ENCODE data around the gene STK10. TPM values are rescaled to one million over a fixed set of nuclear protein-coding genes. Genes with fewer than 3 reads are reported as not detected.
A peak's percentile ranks its signal among the peaks of the same experiment; 100 is the strongest.

The STK10 gene
- total and polyA plus RNA-seq, 12 donors: 5.6 to 22.3 (median 9.9) TPM

DNA sequence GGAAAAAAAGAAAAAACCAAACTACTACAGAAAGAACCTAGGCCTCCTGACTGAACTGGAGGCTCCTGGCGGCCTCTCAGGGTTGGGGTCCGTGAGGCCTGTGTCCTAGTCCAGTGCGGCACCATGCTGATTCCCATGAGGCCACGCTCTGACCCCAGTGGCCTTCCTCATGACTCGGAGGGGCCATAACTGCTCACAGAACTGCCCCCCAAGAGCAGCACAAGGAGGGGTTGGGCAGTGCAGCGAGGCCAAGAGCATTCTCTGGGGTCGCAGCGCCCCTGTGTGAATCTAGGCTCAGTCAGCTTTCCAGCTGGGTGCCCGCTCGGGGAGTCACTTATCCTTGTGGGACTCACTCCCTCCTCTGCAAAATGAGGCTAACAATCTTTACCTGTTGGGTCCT lies 102.3 kb downstream of the STK10 start:
- Histone ChIP-seq H3K4me1 (no peaks in the 10 kb centered on the region), H3K4me3 (no peak overlapping the region), H3K36me3 (peaks cover 0 to 78% (median 6%) of the 10 kb centered on the region in 9 donors), H3K27me3 (no peaks in the 10 kb centered on the region), H3K27ac (no peak overlapping the region), H3K9me3 (no peaks in the 10 kb centered on the region)
- TF ChIP-seq, protein P1, sequence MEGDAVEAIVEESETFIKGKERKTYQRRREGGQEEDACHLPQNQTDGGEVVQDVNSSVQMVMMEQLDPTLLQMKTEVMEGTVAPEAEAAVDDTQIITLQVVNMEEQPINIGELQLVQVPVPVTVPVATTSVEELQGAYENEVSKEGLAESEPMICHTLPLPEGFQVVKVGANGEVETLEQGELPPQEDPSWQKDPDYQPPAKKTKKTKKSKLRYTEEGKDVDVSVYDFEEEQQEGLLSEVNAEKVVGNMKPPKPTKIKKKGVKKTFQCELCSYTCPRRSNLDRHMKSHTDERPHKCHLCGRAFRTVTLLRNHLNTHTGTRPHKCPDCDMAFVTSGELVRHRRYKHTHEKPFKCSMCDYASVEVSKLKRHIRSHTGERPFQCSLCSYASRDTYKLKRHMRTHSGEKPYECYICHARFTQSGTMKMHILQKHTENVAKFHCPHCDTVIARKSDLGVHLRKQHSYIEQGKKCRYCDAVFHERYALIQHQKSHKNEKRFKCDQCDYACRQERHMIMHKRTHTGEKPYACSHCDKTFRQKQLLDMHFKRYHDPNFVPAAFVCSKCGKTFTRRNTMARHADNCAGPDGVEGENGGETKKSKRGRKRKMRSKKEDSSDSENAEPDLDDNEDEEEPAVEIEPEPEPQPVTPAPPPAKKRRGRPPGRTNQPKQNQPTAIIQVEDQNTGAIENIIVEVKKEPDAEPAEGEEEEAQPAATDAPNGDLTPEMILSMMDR (IDR thresholded peaks at IDR 0.05): no peak
- no peak for ATAC-seq
- WGBS, 2 donors: 94 to 95% methylated on average over 10 of the region's 10 CpGs
- intact Hi-C loops (cut with DNase I): no loop called here
- DNase-seq: no peak

DNA sequence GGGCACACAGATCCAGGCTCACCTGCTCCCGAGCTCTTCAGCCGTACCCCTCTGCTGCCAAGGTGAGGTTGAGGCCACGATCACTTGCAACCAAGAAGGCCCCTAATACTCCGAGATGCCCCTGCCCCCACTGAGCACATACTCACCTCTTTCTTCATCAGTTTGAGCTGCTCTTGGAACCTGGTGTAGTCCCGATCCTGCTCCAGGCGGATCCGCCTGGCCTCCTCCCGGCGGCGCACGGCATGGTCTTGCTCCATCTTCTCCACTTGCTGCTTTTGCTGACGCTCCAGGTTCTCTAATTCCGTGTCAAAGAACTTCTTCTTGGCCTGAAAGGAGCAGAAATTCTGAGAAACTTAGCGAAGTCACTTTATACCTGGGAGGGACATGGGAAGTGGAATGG lies 105.8 kb downstream of the STK10 start:
- TF ChIP-seq, protein P1 (IDR thresholded peaks at IDR 0.05): no peak
- peaks cover 0 to 80% (median 11%) of the 10 kb centered on the region in 9 donors for H3K36me3 ChIP-seq
- no peak for ATAC-seq

GRCh38 chr5:172079876-172080275 lies 108.1 kb downstream of the STK10 start:
- Histone ChIP-seq H3K27me3 (no peaks in the 10 kb centered on the region), H3K4me3 (no peak overlapping the region), H3K4me1 (peaks cover 0 to 34% (median 7%) of the 10 kb centered on the region in 9 donors), H3K9me3 (no peaks in the 10 kb centered on the region), H3K27ac (peak overlapping the region in 1 of 10 donors; percentile 71), H3K36me3 (peaks cover 0 to 90% (median 16%) of the 10 kb centered on the region in 9 donors)
- TF ChIP-seq, protein P1 (IDR thresholded peaks at IDR 0.05): no peak
- ATAC-seq: no peak
- intact Hi-C loops (cut with DNase I): no loop called here
- no peak for DNase-seq
- WGBS, 2 donors: 87 to 89% methylated on average over 4 of the region's 4 CpGs

More for the DNA sequence above, 105.8 kb downstream of the STK10 start:
- intact Hi-C loops (cut with DNase I): no loop called here
- no peak overlapping the region for H3K27ac ChIP-seq
- no peaks in the 10 kb centered on the region for H3K27me3 ChIP-seq
- H3K4me1 ChIP-seq: peaks cover 0 to 27% (median 7%) of the 10 kb centered on the region in 9 donors
- H3K9me3 ChIP-seq: no peaks in the 10 kb centered on the region
- no peak for DNase-seq
- no peak overlapping the region for H3K4me3 ChIP-seq
- WGBS, 2 donors: 94 to 98% methylated on average over 14 of the region's 14 CpGs

DNA sequence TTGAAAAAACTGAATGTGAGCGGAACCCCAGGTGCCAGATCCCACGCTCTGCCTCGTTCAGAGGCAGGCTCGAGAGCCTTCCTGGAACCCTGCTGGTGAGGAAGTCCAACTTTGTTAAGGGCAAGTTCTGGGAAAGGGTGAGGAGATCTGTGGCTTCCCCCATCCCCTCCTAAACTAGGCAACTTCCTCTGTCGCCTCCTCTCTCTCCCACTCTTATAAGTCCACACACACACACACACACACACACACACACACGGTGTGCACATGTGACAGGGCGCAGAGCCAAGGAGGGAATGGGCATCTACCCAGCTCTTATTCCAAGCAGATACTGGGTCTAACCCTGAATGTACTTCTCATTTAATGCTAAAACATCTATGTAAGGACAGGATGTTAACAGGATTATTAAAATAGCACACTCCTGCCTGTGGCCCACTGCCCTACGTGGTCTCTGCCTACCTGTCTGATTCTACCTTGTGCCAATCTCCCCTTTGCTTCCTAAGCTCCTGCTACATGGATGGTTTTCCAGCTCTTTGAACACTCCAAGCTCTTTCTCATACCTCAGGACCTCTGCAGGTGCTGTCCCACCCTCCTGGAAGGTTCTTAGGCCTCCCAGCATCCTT lies 109.2 kb downstream of the STK10 start:
- H3K9me3 ChIP-seq: no peaks in the 10 kb centered on the region
- DNase-seq (peak in 1 of 2 donors; percentile 72), ATAC-seq (peak; percentile 52 to 80 (median 68))
- intact Hi-C loops (cut with DNase I): no loop called here
- WGBS, 2 donors: 61 to 65% methylated on average over 8 of the region's 8 CpGs
- no peaks in the 10 kb centered on the region for H3K27me3 ChIP-seq
- H3K4me1 ChIP-seq: peaks cover 0 to 34% (median 7%) of the 10 kb centered on the region in 9 donors
- peaks cover 0 to 91% (median 16%) of the 10 kb centered on the region in 9 donors for H3K36me3 ChIP-seq
- H3K4me3 ChIP-seq: no peak overlapping the region
- TF ChIP-seq, protein P1 (IDR thresholded peaks at IDR 0.05): no peak
- peak overlapping the region in 2 of 10 donors; percentile 23 to 71 for H3K27ac ChIP-seq

Data from heart right ventricle (tissue), 16 donors.